ENCODE results near the gene SUN2.

The SUN2 gene

DNA sequence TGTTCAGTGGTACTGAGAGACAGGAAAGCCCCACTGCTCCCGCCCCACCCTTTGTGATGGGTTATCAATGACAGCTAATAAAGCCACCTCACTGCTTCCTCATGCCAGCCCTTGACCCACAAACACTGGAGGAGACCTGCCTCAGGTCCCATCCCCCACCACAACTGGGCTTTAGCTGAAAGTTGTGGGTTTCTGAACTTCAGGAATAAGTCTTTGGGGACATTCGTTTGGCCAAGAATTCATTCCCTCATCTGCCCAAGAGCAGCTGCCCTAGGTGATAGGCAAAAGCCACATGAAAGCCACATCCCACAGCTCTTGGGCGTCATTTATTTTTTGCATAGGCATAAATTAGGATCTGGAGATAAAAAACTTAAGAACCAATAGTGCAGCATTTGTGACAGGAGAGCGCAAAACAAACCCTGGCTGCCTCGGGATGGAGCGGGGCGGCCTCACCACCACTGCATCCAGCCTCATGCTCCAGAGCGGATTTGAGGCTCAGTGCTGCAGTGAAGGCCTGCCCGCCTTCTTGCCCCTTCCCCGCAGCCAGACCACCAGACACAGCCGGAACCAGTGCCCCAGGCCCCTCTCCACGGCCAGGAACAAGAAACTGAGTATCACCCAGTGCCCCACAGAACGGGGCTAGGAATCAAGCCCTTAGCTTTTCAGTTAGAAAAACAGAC is 21.2 kb downstream of the SUN2 start:
- no peak for DNase-seq

DNA sequence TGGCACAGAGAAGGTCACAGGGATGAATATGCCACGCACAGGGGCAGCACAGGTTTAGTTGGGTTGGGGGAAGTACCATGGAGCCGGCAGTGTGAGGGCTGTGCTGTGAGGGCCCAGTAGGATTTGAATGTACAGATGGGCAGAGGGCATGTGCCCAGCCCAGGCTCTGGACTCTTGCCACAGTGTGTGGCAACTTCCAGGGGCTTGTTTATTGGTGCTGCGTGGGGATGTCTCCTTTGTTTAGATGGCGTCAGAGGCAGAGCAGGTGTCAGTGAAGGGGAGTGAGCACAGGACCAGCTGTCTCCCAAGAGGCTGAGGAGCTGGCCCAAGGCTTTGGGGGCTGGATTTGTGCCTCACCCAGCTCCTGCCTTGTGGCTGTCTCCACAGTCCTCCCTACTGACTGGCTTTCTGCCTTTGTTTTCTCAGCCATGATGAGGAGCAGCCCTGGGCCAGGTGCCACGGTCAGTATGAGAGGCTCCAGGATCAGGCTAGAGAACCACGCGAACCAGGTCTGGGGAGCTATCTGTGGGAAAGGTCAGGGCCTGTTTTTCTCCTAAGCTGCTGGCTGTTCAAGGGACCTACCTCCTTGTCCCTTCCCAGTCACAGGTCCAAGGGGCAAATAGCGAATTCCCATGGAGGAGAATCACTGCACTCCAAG is 21.9 kb downstream of the SUN2 start:
- DNase-seq, result no peak

DNA sequence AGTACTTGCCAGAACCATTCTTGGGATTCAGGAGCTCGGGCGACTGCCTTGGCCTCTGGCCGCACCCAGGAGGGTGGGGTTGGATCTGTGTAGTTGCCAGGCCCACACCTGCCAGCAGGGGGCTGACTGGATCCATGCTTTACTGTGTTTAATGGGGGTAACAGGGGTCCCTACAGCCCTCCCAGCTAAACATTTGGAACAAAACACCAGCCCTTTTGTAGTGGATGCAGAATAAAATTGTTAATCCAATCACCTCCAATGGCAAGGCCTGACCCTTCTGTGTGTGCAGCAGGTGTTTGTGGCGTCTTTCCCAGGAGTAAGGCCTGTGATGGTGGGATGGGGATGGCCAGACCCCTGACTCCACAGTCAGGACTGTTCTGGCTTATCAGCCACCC is 22.5 kb downstream of the SUN2 start:
- DNase-seq, result peak; percentile 19

DNA sequence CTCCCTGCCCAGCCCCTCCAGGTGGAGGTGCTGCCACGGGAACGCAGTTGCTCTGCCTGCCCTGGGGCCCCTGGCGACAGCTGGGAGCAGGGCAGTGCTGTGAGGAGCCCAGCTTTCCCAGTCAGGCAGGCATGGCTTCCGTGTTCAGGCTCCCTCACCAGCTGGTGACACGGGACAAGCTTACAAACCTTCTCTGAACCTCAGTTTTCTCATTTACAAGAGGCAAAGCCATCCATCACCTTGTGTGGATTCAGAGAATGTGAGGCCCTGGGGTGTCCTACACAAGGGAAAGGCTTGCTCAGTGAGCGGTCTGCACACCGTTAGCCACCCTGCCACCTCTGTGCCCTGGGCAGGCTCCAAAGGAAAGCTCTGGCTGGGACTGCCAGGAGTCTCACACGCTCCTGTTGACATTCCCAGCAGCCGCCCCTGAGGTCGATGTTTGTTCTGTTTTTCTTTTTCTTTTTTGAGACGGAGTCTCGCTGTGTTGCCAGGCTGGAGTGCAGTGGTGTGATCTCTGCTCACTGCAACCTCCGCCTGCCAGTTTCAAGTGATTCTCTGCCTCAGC is 23.5 kb downstream of the SUN2 start:
- DNase-seq, result no peak

DNA sequence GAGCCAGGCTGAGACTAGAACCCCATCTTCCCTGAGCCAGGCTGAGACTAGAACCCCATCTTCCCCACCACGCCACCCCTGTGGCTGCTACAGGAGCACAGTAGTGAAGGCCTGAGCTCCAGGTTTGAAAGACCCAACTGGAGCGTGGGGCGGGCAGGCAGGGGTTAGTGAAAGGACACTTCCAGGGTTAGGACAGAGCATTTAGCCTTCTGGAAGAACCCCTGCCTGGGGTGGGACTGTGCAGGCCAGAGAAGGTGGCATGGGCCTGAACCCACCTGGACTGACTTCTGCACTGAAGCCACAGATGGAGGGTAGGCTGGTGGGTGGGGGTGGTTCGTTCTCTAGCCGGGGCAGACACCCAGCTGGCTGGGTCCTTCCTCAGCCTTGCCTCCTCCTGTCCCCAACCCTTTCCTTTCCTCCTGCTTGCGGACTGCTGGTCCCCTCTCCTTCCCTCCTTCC is 24.1 kb downstream of the SUN2 start:
- DNase-seq, result no peak

DNA sequence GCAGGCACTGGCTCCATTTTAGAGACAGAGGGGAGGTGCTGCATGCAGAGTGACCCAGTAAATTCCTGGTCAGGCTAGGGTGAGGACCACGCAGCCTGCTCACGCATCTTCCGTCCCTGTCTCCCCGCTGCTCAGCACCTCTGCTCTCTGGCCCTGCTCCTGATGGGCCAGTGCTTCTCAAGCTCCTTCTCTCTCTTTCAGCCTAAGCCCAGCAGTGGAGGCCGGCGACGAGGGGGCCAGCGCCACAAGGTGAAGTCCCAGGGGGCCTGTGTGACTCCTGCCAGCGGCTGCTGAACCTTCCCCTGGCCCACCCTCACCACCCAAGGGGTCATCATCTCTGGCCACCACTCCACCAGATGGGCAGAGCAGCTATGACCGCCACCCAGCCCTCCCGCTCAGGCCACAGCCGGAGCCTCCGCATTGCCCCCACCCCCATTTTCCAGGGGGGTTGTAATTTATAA is 25.4 kb downstream of the SUN2 start:
- DNase-seq, result no peak

DNA sequence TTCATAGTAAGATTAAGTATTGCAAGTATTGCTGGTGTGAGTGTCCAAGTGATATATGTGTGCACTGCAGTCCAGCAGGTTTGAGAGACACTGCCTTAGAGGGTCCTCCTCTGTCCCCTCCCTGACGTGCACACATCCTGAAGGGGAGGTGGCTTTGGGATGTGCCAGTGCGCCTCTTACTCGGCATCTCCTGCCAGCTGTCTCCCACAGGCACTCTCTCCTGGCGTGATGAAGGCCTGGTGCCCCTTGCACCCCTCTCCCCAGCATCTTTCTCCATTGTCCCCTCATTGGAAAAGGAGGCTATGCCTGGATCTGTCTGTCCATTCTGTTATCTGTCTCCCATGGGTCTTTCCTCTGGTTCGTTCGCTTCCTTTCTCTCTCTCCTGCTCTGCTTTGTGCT is 25.9 kb downstream of the SUN2 start:
- DNase-seq, result no peak

DNA sequence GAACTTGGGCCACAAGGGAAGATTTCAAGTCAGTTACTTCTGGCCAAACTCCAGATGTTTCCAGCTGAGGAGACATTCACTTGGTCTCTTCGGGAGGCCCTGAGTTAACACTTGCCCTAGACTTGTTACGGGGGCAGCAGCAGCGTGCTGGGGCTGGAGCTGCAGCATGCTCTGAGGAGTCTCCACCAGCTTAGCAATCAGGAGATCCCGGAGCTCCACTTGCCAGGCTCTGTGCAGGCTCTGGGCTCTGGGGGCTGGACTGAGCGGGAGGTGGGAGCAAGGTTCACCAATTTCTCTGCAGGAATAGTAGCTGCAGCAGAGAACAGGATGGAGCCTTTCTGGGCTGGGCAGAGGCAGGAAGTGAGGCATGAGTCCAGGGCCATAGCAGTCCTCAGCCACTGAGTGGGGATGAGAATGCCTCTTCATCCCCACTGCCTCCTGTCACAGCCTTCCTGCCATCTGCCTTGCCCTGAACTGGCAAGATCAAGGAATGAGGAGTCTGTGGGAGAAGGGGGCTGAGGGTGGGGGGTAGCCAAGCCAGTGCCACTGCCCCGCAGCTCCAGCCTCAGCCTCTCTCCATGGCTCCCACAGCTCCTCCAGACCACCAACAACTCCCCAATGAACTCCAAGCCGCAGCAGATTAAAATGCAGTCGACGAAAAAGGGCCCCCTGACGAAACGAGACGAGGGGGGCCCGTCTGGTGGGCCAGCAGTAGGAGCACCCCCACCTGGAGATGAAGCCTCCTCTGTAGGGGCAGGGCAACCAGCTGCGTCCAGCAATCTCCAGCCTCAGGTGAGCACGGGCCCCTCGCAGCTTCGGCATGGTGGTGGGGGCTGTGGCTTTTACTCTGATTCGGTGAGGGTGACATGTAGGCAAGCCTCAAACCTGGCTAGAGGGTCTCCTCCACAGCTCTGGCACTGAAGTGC is 26.7 kb downstream of the SUN2 start:
- DNase-seq, result no peak

DNA sequence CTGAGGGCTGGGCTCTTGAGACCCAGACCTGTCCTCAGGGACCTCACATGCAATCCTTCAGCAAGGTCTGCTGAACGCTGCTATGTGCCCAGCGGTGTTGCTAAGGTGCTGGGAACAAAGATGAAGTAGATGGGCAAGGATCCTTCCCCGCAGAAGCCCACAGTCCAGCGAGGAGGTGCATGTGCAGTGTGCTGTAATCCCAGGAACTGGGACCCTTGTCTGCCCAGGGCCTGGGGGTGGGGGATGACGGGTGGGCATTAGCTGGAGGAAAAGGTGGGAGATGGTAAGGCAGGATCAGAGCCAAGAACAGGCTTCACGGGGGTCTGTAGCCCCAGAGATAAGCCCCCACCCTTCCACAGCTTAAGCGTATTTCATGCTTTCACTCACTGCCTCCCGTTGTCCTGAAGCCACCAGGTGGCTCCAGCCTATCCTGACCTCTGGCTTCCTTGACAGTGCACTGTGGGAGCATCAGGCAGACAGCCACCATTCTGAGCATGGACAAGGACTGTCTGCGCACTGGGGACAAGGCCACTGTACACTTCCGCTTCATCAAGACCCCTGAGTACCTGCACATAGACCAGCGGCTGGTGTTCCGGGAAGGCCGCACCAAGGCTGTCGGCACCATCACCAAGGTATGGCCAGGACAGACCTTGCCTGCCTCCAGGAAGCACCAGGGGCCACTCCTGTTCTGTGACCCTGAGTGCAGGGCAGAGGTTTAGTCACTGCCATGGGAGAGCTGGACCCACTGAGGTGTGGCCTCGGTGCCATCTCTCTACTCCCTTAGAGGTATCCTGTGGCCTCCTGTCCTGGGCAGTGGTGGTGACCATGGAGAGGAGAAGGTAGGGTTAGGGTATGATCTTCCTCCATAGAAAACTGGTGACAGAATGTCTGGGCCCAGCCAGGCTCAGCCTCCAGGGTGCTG is 28.0 kb downstream of the SUN2 start:
- no peak for DNase-seq

DNA sequence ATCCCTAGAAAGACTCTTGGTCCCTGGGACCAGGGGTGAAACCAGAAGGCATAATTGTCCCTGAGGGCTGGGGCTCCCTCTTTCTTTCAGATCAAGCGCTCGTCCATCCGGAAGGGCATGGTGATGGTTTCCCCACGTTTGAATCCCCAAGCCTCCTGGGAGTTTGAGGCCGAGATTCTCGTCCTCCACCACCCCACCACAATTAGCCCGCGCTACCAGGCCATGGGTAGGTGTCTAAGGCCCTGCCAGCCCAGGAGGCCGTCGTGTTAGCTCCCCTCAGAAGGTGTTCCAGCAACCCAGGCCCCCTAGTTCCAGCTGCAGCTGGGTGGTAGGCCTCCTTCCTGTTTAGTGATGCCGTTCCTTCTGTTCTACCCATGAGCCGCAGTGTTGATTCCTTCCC is 28.7 kb downstream of the SUN2 start:
- no peak for DNase-seq

DNA sequence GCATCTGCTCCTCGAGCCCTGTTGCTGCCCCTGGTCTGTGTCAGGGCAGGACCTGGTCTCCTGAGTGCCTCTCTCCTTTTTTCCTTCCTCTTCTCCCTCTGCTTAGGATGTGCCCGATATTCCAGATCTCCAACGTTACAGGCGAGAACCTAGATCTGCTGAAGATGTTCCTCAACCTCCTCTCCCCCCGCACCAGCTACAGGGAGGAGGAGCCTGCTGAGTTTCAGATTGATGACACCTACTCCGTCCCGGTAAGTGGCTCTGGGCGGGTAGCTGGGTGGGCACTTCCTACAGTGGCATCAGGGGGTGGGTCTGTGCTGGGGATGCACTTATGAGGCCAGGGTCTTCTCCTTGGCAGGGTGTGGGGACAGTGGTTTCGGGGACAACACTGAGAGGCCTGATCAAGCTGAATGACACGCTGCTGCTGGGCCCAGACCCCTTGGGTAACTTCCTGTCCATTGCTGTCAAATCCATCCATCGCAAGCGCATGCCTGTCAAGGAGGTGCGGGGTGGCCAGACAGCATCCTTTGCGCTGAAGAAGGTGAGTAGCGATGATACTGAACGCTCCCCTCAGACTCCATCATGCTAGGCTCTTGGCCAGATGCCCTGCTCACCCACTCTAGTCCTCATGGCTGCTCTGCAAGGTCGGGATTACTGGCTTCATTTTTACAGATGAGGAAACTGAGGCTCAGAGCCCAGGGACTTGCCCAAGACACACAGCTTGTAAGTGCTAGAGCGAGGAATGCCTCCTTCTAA is 29.7 kb downstream of the SUN2 start:
- DNase-seq, result no peak

DNA sequence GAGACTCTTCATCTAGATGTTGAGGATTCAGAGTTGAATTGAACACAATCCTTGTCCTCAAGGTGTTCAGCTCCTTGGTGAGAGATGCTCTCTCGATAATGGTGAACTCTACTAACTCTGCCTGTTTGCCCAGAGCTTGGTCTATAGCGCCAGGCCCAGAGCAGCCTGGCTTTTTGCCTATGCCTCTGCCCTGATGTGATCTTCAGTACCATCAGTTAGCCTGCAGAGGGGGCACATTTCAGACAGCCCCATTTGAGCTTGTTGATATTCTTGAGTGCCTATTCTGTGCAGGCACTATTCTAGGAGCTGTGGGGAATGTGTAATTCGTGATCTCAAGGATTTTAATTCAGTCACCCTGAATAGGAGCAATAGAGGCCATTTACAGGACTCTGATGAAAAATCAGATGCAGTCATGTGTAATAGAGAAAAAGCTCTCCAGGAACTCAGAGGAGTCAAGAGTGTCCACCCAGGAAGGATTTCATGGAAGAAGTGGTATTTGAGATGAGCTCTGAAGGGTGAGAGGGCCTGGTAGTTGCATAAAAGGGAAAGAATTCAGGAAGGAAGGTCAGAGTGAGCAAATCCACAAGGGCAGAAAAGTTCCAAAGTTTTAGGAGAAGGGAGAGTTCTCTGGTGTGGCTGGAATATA is 30.7 kb downstream of the SUN2 start:
- peak; percentile 35 for DNase-seq

DNA sequence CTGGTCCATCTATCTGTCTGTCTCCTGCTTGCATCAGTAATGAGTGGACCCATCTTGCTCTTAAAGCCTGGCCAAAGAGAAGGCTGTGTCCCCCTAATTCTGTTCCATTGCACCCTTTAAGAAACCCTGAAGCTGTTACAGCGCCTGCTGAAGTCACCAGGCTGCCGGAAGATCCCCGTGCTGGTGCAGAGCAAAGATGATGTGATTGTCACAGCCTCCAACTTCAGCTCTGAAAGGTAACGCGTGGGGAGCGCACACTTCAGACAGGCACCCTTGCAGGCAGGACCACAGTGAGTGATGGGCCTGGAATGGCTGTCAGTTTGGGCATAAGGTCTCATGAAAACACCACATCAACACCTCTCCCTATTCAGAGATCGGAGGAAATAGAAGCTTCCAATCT is 31.6 kb downstream of the SUN2 start:
- DNase-seq, result no peak

DNA sequence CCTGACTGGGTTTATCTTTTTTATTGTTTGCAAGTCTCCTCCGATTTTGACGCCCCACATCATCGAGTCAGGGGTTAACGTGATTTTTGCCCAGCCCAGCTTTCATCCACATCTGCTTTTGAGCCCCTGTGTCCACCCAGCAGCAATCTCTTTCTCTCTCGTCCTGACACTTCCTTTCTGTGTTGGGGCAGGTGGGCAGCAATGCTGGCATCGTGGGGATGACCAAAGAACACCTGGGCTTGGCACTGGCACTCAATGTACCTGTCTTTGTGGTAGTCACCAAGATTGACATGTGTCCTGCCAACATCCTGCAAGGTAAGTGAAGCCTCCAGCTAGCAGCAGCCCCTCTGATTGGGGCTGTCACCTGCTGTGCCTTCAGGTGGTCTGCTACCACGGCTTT is 34.2 kb downstream of the SUN2 start:
- DNase-seq, result no peak

DNA sequence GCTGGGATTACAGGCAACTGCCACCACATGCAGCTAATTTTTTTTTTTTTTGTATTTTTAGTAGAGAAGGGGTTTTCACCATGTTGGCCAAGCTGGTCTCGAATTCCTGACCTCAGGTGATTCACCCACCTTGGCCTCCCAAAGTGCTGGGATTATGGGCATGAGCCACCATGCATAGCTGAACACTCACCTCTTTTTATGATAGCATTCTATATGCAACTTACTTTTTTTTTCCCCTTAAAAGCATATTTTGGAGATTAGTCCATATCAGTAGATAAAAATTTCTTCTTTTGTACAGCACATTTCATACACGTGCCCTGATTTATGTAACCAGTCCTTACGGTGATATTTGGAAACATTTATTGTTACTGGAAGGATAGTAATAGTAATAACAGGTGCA is 35.4 kb downstream of the SUN2 start:
- no peak for DNase-seq

DNA sequence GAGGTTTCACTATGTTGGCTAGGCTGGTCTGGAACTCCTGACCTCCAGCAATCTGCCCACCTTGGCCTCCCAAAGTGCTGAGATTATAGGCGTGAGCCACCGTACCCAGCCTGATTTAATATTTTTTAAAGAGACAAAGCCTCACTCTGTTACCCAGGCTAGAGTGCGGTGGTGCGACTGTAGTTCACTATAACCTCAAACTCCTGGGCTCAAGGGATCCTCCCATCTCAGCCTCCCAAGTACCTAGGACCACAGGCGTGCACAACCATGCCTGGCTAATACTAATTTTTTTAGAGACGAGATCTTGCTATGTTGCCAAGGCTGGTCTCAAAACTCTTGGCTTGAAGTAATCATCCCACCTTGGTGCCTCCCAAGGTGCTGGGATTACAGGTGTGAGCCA is 36.6 kb downstream of the SUN2 start:
- no peak for DNase-seq

DNA sequence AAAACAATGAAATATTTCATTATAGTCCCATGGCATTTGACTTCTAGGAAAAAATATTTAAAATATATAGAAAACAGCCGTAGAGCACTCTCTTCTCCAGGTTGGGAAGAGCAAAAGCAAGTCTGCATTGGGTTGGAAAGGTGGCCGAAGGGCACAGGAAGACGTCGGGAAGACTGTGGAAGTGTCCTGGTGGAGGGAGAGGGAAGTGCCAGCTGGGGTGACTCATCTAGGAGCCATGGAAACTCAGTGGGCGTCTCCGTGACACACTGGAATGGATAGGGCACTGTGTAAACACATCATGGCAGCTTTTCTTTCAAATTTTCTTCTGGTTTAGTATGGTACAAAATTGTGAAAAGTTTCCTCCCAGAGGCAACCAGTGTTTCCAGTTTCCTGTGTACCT is 37.4 kb downstream of the SUN2 start:
- peak; percentile 68 for DNase-seq

DNA sequence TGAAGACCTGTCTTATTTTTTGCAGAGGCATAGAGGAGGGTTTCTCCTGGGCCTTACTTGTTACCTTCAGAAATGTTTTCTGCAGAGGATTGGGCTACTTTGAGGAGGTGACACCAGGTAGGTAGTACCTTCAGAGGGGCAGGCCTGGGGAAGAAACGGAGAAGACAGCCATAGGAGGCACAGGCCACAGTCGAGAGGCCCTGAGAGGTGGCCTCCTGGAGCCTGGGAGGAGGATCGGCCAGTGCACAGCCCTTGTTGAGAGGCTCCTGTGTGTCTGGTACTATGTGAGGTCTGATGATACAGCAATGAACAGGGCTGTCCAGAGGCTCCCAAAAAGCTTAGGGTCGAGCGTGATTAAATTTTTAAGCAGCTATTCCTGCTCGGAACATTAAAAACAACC is 38.6 kb downstream of the SUN2 start:
- no peak for DNase-seq

DNA sequence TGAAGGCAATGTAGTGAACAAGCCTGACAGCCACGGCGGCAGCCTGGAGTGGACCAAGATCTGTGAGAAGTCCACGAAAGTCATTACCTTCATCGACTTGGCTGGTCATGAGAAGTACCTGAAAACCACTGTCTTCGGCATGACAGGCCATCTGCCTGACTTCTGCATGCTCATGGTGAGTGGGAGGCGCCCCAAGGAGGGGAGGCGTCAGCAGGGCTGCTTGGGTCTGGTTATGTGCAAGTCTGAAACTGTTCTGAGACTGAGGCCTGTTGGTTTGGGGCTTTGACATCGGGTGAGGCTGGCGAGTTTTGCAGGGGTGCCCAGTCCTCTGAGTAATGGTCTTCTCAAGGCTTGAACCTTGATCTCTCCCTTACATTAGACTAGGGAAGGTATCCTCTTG is 39.0 kb downstream of the SUN2 start:
- no peak for DNase-seq

DNA sequence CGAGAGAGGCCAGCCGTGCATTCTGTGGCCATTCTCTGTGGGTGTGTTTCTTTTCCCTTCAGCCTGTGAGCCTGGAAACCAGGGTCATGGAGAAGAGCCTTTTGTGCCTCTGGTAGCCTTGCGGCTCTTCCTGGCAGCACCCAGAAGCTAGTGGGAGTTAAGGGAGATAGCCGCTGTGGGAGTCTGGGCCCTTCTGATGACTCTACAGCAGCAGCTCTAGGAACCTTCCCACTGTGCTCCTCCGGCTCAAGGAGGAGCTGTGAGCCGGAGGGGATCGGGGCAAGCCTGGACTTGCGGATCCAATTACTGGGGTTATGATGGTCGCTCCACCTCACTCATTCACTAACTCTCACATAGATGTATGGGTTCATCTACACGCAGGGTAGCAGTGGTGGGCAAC is 39.5 kb downstream of the SUN2 start:
- DNase-seq, result no peak

DNA sequence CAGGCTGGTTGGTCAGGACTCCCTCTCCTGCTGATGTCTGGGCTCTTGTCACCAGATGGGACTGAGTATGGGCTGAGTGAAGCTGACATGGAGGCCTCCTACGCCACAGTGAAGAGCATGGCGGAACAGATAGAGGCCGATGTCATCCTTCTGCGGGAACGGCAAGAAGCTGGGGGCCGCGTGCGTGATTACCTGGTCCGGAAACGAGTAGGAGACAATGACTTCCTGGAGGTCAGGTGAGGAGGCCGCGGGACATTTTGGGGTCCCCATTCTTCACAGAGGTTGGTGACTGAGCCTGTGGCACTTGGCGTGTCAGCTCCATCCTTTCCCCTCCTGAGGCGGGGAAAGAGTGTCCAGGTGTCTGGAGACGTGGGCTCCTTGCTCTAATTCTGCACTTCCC is 39.9 kb downstream of the SUN2 start:
- no peak for DNase-seq

Data from fibroblast of skin of right biceps (primary cell).